Stimulated activated CD4-positive, alpha-beta T cell treated with anti-CD3 and anti-CD28 coated beads, Interleukin-4, amount 100 ng/mL, for 1 hour (primary cell): ENCODE results near the gene KIF19.

Experiments
- DNase-seq: peaks from one replicate; pipeline ENCODE4 v3.0.0-alpha.2; 2020

The KIF19 gene

GRCh38 chr17:74367206-74367605 is 41.2 kb downstream of the KIF19 start, which contains the start of gene GPR142:
TSS of gene GPR142 (plus strand) at chr17:74367506. CDS start at chr17:74369541, 2,035 bp downstream.
- DNase-seq = no peak

DNA sequence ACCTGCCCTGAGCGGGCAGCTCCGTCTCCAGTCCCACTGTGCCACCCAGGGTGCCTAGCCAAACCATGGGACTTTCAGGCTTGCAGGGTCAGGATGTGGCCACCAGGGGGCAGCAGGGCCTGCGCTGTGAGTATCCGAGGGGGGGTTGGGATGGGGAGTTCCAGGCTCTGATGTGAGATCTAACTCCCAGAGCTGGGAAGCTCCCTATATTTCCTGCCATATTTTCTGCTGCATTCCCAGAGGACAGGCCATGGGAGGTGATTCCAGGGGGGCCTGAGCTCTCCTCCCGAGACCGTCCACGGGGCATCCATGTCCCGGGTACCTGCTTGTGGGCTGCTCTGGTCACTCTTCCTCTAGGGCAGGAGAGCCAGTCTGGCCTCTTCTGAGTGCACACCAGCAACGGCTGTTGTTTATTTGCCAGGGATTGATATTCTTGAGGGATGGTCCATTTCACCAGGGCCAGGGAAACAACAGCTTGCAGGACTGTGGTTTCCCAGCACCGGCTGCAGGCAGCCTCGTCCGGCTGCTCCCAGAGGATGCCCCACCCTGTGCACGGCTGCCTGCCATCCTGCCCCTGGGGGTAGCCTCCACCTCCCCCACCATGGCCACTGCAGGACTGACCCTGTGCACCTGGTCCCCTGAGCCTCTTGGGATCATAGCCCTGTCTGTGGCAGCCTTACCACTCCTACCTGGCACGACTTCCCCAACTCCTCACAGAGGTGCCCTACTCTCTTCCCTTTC is 42.5 kb downstream of the KIF19 start:
- peak; percentile 75 for DNase-seq

DNA sequence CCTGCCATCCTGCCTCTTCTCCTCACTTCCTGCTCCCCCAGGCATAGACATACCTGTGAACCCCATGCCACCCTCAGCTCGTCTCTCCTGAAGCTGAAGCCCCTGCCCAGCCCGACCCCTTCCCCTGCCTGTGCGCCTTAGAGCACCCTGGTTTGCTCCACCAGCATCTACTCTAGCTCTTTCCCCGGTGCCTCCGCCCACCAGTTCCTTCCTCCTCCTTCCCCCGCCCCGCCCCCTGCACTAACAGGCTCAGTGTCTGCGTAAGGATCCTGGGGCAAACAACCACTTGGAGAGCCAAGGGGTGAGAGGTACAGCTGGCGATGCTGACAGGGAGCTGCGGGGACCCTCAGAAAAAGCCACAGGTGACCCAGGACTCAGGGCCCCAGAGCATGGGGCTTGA is 43.2 kb downstream of the KIF19 start:
- peak; percentile 73 for DNase-seq

- DNase-seq = no peak
Observed at GRCh38 chr17:74369665-74370490, 43.9 kb downstream of the KIF19 start.

GRCh38 chr17:74371653-74372147 is 45.7 kb downstream of the KIF19 start:
- no peak for DNase-seq

- DNase-seq = no peak
Observed at GRCh38 chr17:74372426-74372825, 46.4 kb downstream of the KIF19 start.

DNA sequence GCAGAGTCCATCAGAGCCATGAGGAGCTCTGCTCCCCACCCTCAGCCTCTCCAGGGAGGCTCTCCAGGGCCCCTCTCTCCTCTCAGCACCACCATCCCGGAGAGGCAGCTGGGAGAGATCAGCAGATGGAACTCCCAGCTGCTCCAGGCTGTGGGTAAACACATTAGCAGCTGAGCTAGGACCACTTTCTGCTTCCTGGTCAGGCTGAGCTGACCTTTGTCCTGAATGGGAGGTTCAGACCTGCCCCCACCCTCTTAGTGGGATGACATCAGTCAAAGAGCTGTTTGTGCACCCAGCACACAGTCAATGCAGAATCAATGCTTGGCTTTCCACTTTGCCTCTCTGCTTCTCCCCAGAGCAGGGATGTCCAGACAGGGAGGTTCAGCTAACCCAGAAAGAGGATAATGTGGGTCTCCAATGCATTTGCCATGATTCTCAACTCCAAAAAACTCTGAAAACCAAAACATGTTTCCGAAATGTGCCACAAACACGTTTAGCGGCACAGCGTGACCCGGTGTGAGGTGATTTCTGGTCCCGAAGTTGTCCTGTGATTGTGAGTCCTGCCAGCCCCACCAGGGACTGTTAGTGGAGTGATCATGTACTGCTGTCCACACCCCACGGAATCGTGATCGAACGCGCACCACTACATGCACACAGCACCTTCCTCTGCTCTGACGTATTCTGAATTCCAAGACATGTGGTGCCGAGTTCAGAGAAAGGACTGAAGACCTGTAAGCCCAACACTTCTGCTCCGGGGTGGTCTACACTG is 48.0 kb downstream of the KIF19 start:
- DNase-seq = no peak

- DNase-seq = no peak
Observed at GRCh38 chr17:74374858-74375257, 48.8 kb downstream of the KIF19 start.

- peak; percentile 94 for DNase-seq
Observed at GRCh38 chr17:74379495-74380085, 53.6 kb downstream of the KIF19 start.

DNA sequence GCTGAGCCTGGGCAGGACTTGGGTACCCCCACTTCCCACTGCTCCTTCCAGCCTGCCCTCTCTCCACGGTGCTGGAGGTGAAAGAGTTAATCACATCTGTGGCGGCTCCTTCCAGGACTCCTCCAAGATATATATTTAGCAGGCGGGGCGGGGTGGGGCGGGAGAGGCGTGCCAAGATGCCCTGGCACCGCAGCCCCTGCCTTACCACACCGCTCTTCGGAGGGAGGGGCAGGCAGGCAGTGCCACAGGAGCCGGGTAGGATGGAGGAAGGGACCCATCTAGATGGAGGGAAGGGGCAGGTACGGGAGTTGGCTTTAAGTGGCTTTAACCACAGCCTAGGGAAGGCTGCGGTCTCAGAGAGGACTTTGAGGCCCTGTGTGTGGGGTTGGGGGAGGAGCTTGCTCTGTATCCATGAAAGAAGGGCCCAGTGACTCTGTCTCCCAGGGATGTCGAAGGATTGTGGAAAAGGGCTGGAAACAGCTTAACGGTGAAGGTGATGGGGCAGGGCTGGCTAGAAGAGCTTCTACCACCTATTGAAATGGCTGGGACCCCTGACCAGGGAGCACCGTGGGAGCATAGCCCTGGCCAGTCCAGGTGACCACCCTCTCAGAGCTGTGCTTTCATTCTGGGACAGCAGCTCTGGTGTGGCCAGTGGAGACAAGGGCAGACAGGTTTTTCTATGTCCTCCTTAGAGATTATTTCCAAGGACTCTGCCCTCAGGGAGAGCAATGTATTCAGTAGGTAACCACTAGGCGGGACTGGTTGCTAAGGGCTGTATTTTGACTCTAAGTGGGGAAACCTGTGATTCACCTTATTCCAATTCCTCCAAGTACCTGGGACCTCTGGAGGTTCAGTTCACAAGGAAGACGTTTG is 54.3 kb downstream of the KIF19 start:
- DNase-seq = no peak

DNA sequence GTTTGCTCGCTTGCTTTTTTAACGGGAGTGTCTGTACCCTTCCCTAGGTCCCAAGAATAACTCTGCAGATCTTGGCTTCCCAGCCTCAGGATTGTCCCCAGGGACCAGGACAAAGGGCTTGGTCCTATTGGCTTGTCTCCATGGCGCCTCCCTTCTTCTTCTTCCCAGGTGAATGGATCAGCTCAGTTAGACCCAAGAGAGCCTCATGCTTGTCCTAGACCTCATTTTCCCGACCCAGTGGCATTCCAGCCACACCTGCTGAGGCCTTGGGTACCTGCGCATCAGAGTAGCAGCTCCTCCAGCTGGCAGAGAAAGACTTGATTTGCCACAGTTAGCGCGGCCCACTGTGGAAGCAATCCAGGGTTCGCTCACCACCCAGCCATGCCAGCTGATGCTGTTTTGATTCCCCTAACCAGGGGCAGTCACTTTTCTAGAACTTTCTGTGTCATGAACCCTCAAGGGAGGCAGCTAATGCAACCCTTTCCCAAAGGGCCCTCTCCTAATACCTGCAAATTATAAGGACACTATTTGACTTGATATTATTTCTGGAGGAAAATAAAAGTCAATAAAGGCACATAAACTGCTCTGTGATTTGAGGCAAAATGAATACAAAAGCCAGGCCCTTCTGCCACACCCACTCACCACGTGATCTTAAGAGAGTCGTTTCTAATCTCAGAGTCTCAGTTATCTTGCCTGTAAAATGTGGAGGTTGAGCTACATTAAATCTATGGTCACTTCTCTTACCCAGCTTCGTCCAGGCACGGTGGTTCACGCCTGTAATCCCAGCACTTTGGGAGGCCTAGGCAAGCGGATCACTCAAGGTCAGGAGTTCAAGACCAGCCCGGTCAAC is 55.2 kb downstream of the KIF19 start:
- DNase-seq = no peak

DNA sequence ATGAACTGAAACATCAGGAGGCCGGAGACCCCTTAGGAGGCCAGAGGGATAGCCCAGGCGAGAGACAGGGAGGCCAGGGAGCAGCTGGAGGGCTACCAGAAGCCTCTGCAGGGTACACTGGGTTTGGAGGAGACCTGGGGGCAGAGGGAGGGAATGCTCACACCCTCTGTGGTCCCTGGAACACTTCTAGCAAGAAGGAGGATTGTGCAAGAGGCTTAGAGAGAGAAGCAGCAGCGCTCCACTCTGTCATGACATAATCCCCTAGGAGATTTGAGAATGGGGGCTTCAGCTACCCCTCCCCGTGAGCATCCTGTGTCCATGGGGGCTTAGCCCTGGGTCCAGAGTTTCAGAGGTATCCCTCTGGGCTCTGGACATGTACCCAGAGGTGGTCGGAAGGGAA is 57.1 kb downstream of the KIF19 start:
- DNase-seq = no peak

DNA sequence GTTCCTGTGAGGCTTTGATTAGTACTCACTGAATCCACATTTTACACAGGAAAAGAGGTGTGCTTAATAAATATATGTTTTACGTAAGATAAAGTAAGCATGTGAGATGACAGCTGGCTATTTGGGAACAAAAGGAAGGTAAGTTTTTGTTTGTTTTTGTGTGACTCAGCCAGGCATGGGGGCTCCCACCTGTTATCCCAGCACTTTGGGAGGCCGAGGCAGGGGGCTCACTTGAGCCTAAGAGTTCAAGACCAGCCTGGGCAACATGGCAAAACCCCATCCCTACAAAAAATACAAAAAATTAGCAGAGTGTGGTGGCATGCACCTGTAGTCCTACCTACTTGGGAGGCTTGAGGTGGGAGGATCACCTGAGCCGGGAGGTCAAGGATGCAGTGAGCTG is 59.2 kb downstream of the KIF19 start:
- no peak for DNase-seq

GRCh38 chr17:74386386-74386785 is 60.4 kb downstream of the KIF19 start:
- no peak for DNase-seq

DNA sequence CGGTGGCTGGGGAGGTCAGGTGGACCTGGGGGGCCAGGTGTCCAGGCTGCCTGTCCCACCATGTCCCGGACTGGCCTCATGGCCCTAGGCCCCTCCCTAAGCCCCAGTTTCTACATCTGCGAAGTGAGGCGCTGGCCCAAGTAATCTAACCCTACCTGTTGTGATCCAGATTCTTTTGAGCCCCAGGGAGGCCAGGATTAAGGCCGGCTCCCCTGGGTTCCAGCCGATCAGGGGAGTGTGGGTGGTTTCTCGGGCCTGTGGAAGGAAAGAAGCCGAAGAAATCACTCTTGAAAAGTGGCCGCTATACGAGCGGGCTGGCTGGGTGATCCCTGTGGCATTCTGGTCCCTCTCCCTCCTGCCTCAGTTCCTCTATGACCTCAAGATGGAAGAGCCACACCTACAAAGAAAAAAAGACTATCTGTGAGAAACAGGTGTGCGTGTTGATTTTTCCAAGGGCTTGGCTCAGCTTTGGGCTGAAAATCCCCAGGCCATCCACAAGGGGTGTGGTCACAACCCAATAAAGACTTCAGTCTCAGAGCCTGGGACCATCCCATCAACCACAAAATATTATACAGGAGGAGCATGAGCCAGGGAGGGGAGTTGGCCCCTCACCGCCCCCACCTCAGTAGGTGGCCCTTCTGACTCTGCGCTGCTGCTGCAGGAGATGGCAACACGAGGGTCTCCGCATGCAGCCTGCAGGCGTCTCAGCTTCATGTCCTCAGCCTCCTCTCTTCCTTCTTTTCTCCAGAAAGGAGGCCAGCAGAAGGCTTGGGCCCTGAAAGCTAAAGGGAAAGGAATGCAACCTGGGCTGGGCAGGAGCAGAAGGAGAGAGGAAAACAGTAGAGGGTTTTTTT is 61.6 kb downstream of the KIF19 start:
- DNase-seq = no peak

GRCh38 chr17:74389084-74389753 is 63.2 kb downstream of the KIF19 start:
- no peak for DNase-seq

DNA sequence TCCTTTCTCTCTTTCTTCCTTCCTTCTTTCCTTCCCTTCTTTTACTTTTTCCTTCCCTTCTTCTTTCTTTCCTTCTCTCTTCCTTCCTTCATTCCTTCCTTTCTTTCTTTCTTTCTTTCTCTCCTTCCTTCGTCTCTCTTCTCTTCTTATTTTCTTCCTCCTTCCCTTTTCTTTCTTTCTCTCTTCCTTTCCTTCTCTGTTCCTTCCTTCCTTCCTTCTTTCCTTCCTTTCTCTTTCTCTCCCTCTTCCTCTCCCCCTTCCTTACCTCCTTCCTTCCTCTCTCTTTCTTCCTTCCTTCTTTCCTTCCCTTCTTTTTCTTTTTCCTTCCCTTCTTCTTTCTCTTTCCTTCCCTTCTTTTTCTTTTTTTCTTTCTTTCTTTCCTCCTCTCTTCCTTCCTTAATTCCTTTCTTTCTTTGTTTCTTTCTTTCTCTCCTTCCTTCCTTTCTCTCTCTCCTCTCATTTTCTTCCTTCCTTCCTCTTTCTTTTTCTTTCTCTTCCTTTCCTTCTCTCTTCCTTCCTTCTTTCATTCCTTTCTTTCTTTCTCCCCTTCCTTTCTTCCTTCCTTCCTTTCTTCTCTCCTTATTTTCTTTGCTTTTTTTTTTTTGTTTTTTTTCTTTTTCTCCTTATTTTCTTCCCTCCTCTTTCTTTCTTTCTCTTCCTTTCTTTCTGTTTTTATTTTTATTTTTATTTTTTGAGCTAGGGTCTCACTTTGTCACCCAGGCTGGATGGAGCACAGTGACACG is 64.1 kb downstream of the KIF19 start:
- no peak for DNase-seq
